Glomerular endothelial cell (primary cell): ENCODE results near the gene SNX21. TPM values are rescaled to one million over a fixed set of nuclear protein-coding genes. Genes with fewer than 3 reads are reported as not detected.
A peak's percentile ranks its signal among the peaks of the same experiment; 100 is the strongest.
"Not testable (repeated sequence)": the region's sequence is repeated elsewhere in the genome, so short reads cannot be mapped to it uniquely, and the experiment has no call there.

Source experiments
- DNase-seq: peaks from one replicate; pipeline ENCODE4 v3.0.0-alpha.2; 2011; ENCODE audit warnings: low read depth, low spot score; ENCODE audit errors: extremely low read depth
- total RNA-seq: library from RNA; depleted of rRNA; stranded (reverse); fragments of >200 nt; gene quantifications from 2 replicates; pipeline ENCODE4 v1.2.3, GENCODE V29; 2015

SNX21 gene
- total RNA-seq, 1 donor from 2014 or later, result 26.3 TPM

GRCh38 chr20:45848421-45848820 is 14.8 kb downstream of the SNX21 start:
- DNase-seq, result no peak

GRCh38 chr20:45848969-45849582 is 15.5 kb downstream of the SNX21 start:
- DNase-seq, result no peak

GRCh38 chr20:45850238-45850637 is 16.6 kb downstream of the SNX21 start:
- no peak for DNase-seq

GRCh38 chr20:45850926-45851325 is 17.3 kb downstream of the SNX21 start:
- DNase-seq, result no peak

- DNase-seq, result no peak
Measured at GRCh38 chr20:45851501-45851900, 17.9 kb downstream of the SNX21 start.

- no peak for DNase-seq
Measured at GRCh38 chr20:45852326-45852725, 18.7 kb downstream of the SNX21 start.

- DNase-seq, result no peak
Measured at GRCh38 chr20:45853484-45853883, 19.9 kb downstream of the SNX21 start.

- peak; percentile 100 for DNase-seq
Measured at GRCh38 chr20:45857114-45857881, 23.7 kb downstream of the SNX21 start, which contains the start of the genes ACOT8 and ZSWIM3. ACOT8 (minus strand) TSS chr20:45857392; CDS start chr20:45857315, 77 bp downstream. ZSWIM3 (plus strand) TSS chr20:45857614; CDS start chr20:45857826, 212 bp downstream.

GRCh38 chr20:45857882-45858216 is 24.2 kb downstream of the SNX21 start:
- DNase-seq, result no peak

- DNase-seq, result no peak
Measured at GRCh38 chr20:45859916-45860315, 26.3 kb downstream of the SNX21 start.

- no peak for DNase-seq
Measured at GRCh38 chr20:45860560-45861220, 27.1 kb downstream of the SNX21 start.

GRCh38 chr20:45861221-45862075 is 27.8 kb downstream of the SNX21 start:
- DNase-seq, result no peak

GRCh38 chr20:45863543-45864470 is 30.2 kb downstream of the SNX21 start:
- no peak for DNase-seq

GRCh38 chr20:45866454-45866853 is 32.9 kb downstream of the SNX21 start:
- no peak for DNase-seq

- no peak for DNase-seq
Measured at GRCh38 chr20:45867136-45867818, 33.7 kb downstream of the SNX21 start.

- DNase-seq, result no peak
Measured at GRCh38 chr20:45867819-45868176, 34.2 kb downstream of the SNX21 start.

GRCh38 chr20:45872626-45873025 is 39.0 kb downstream of the SNX21 start:
- DNase-seq, result no peak

GRCh38 chr20:45873409-45874103 is 40.0 kb downstream of the SNX21 start:
- no peak for DNase-seq

GRCh38 chr20:45874104-45874481 is 40.5 kb downstream of the SNX21 start:
- DNase-seq, result not testable (repeated sequence)
